K562 (cell line): Measurements from ENCODE around the gene ZFAND5. TPM values are rescaled to one million over a fixed set of nuclear protein-coding genes. Genes with fewer than 3 reads are reported as not detected.

Source experiments
- ATAC-seq: fragments of 200-7000 bp; cut with Tn5 transposase; 3 replicates; pipeline ENCODE4 v1.9.1; 2020; ENCODE audit warnings: moderate library complexity
- BruUV-seq: library from RNA; stranded (reverse); fragments of 400-500 nt; replicated peaks from 2 replicates; lab custom pipeline; 2021; lab: Mats Ljungman, UMichigan
- CTCF ChIA-PET: fragments of 300-600 bp; formaldehyde crosslinking; extraction: SDS; loops from one replicate; lab custom pipeline; 2021; ENCODE audit warnings: low intra/inter-chr PET ratio; lab: Yijun Ruan, JAX
- POLR2A ChIA-PET: fragments of 300-600, 350-650 bp; sonication (Branson Sonifier 250); formaldehyde crosslinking; extraction: SDS; loops from one replicate; lab custom pipeline; 2021; ENCODE audit warnings: antibody characterized with exemption, inconsistent platforms; lab: Yijun Ruan, JAX
- DNase-seq, 4 experiments: peaks; one replicate each; pipeline versions ENCODE4 v3.0.0 to v3.0.0-alpha.2; 2011 to 2018; ENCODE audit warnings: low spot score in 3 of 4, mixed read lengths in 3 of 4; ENCODE audit errors: extremely low read depth in 1 of 4
- FAIRE-seq: peaks from 2 replicates; lab custom pipeline; 2011; peaks lifted over from hg19 to GRCh38; lab: Jason Lieb, UNC
- H2AFZ ChIP-seq: 2 replicates; pipeline ENCODE4 v1.6.0; 2011; ENCODE audit warnings: low read depth, low read length, control low read depth, inconsistent platforms
- H3K27ac ChIP-seq: fragments of 200-600 bp; 3 replicates; pipeline ENCODE4 v1.8.0; 2011; ENCODE audit warnings: low read depth, mild to moderate bottlenecking, control low read depth, inconsistent platforms, low read length, moderate library complexity, mixed read lengths; ENCODE audit errors: extremely low read depth
- H3K27me3 ChIP-seq, 2 experiments: fragments of 300-600 bp in 1 of 2; 2 replicates in 1 of 2; 3 replicates in 1 of 2; pipeline versions ENCODE4 v1.6.0 to v1.8.0; 2011; ENCODE audit warnings: inconsistent platforms in 2 of 2, low read length in 2 of 2, mild to moderate bottlenecking in 1 of 2, mixed read lengths in 1 of 2, moderate library complexity in 1 of 2; ENCODE audit not compliant: control insufficient read depth in 2 of 2, insufficient read depth in 2 of 2
- H3K36me3 ChIP-seq: fragments of 300-600 bp; 3 replicates; pipeline ENCODE4 v1.8.0; 2011; ENCODE audit warnings: mild to moderate bottlenecking, low read length, inconsistent platforms; ENCODE audit not compliant: control insufficient read depth, insufficient read depth
- H3K4me1 ChIP-seq, 2 experiments: fragments of 200-600 bp in 1 of 2; replicated peaks in 1 of 2; 2 replicates in 1 of 2; 3 replicates in 1 of 2; pipeline versions ENCODE4 v1.5.1 to v1.8.0; 2011; ENCODE audit warnings: inconsistent platforms in 2 of 2, low read length in 2 of 2, mild to moderate bottlenecking in 1 of 2, mixed read lengths in 1 of 2, moderate library complexity in 1 of 2; ENCODE audit not compliant: control insufficient read depth in 2 of 2, insufficient read depth in 2 of 2
- H3K4me2 ChIP-seq: 2 replicates; pipeline ENCODE4 v1.6.1; 2011; ENCODE audit warnings: low read length, control low read depth, inconsistent platforms, mixed read lengths; ENCODE audit not compliant: insufficient read depth
- H3K4me3 ChIP-seq: fragments of 200-600 bp; sonication (generic), shearing (Covaris generic); 2 replicates; pipeline ENCODE4 v1.5.1; 2016; ENCODE audit warnings: control low read depth, inconsistent platforms
- H3K79me2 ChIP-seq: fragments of 200-600 bp; 3 replicates; pipeline ENCODE4 v1.8.0; 2011; ENCODE audit warnings: low read length, inconsistent platforms; ENCODE audit not compliant: control insufficient read depth, insufficient read depth
- H3K9ac ChIP-seq, 2 experiments: 2 replicates each; pipeline versions ENCODE4 v1.6.0 to v1.6.1; 2011; ENCODE audit warnings: low read depth in 2 of 2, low read length in 2 of 2, control low read depth in 1 of 2, inconsistent platforms in 1 of 2, mild to moderate bottlenecking in 1 of 2, mixed read lengths in 1 of 2; ENCODE audit not compliant: insufficient read depth in 1 of 2
- H3K9me1 ChIP-seq: one replicate; pipeline ENCODE4 v1.6.0; 2011; ENCODE audit warnings: inconsistent platforms, mild to moderate bottlenecking, low read length, moderate library complexity; ENCODE audit not compliant: control insufficient read depth, insufficient read depth
- H3K9me3 ChIP-seq: replicated peaks from 2 replicates; pipeline ENCODE4 v1.5.1; 2011; ENCODE audit warnings: low read depth, low read length, inconsistent platforms; ENCODE audit not compliant: control insufficient read depth, insufficient read depth
- H4K20me1 ChIP-seq: replicated peaks from 2 replicates; pipeline ENCODE4 v1.6.1; 2011; ENCODE audit warnings: low read length, inconsistent platforms, mixed read lengths; ENCODE audit not compliant: control insufficient read depth, insufficient read depth
- ASH1L ChIP-seq: fragments of 450-650 bp; IDR thresholded peaks from 2 replicates; pipeline ENCODE4 v1.6.1; 2018; ENCODE audit warnings: borderline replicate concordance, mild to moderate bottlenecking, low read depth; ENCODE audit not compliant: partially characterized antibody
- CAMTA2 ChIP-seq: fragments of 250-450 bp; sonication (Bioruptor Pico); conservative IDR thresholded peaks from 2 replicates; pipeline ENCODE4 v1.5.1; 2022
- CBFB ChIP-seq: sonication (generic); formaldehyde crosslinking; IDR thresholded peaks from 2 replicates; pipeline ENCODE4 v1.4.0; 2020; ENCODE audit warnings: mild to moderate bottlenecking, missing genetic modification reagents
- EWSR1 ChIP-seq: fragments of 450-650 bp; IDR thresholded peaks from 2 replicates; pipeline ENCODE4 v1.6.1; 2018; ENCODE audit warnings: borderline replicate concordance, mild to moderate bottlenecking, low read depth, moderate library complexity; ENCODE audit not compliant: partially characterized antibody
- NR1H2 ChIP-seq: sonication (generic); formaldehyde crosslinking; IDR thresholded peaks from 2 replicates; pipeline ENCODE4 v1.4.0; 2020; ENCODE audit warnings: mild to moderate bottlenecking, missing genetic modification reagents
- SP1 ChIP-seq: sonication (generic); formaldehyde crosslinking; IDR thresholded peaks from 2 replicates; pipeline ENCODE4 v1.8.1; 2022; ENCODE audit warnings: mild to moderate bottlenecking, missing genetic modification reagents
- SRSF3 ChIP-seq: fragments of 200-400 bp; formaldehyde crosslinking; IDR thresholded peaks from 2 replicates; pipeline ENCODE4 v1.6.1; 2016; ENCODE audit warnings: mild to moderate bottlenecking, low read length, moderate library complexity; ENCODE audit not compliant: insufficient read depth
- ZMIZ1 ChIP-seq, 2 experiments: fragments of 150-350 bp in 1 of 2; IDR thresholded peaks; 2 replicates each; pipeline ENCODE4 v1.6.1; 2012 to 2016; ENCODE audit warnings: low read depth in 2 of 2, low read length in 2 of 2, mild to moderate bottlenecking in 1 of 2, moderate library complexity in 1 of 2
- ZNF280B ChIP-seq: fragments of 250-450 bp; sonication (Bioruptor Pico); IDR thresholded peaks from 2 replicates; pipeline ENCODE4 v1.5.1; 2021; ENCODE audit warnings: mild to moderate bottlenecking
- ZNF699 ChIP-seq: fragments of 250-450 bp; sonication (Bioruptor Pico); IDR thresholded peaks from 2 replicates; pipeline ENCODE4 v1.8.0; 2021; ENCODE audit warnings: mild to moderate bottlenecking, moderate library complexity; ENCODE audit not compliant: insufficient replicate concordance
- WGBS: fragments of 100-300 bp; shearing (Covaris generic); methylation state at CpG from one replicate; pipeline ENCODE4 v1.1.6; 2016; ENCODE audit warnings: low coverage, mixed read lengths; ENCODE audit not compliant: insufficient coverage; ENCODE audit errors: missing lambda C conversion rate; 5-methylcytosine and 5-hydroxymethylcytosine counted together
- in situ Hi-C: fragments of 300-500 bp; cut with MboI; formaldehyde crosslinking; loops from 4 replicates; pipeline ENCODE4 v1.15.0; 2018; ENCODE audit warnings: inconsistent platforms, mixed read lengths
- intact Hi-C: fragments of 100-400 bp; cut with micrococcal nuclease; formaldehyde crosslinking; loops from 2 replicates; pipeline ENCODE4 v1.14.2; 2022
- polyA plus RNA-seq, 8 experiments: library from polyadenylated mRNA; depleted of rRNA in 4 of 8; stranded (reverse) in 5 of 8; unstranded in 3 of 8; fragments of >200 nt; fragmentation: Nextera tagmentation in 2 of 8; fragmentation: Illumina TruSeq in 1 of 8; extraction: Ambion mirVana in 2 of 8; extraction: Trizol in 1 of 8; gene quantifications; 2 replicates each; pipeline versions ENCODE4 v1.2.1 to v1.2.3, GENCODE V29; 2011 to 2014; ENCODE audit warnings: inconsistent platforms in 1 of 8, missing spikeins in 1 of 8
- total RNA-seq, 7 experiments: library from RNA; depleted of rRNA in 6 of 7; stranded (reverse); fragments of >200 nt in 6 of 7; fragmentation: Illumina TruSeq in 2 of 7; extraction: Trizol in 2 of 7; gene quantifications; 2 replicates each; pipeline versions ENCODE4 v1.2.1 to v1.2.3, GENCODE V29; 2011 to 2021; ENCODE audit warnings: low replicate concordance in 1 of 7
- TF ChIP-seq, protein P1 (sequence below): fragments of 450-650 bp; IDR thresholded peaks from 2 replicates; pipeline ENCODE4 v1.6.1; 2017; ENCODE audit warnings: antibody characterized with exemption, mild to moderate bottlenecking
- TF ChIP-seq, protein P2 (sequence below): sonication (generic); formaldehyde crosslinking; IDR thresholded peaks from 2 replicates; pipeline ENCODE4 v1.8.1; 2023; ENCODE audit warnings: mild to moderate bottlenecking, missing genetic modification reagents, moderate library complexity

The ZFAND5 gene
- total and polyA plus RNA-seq, 9 of the 15 experiments (the other 6 are each of a cell fraction or from before 2014, with no cell fraction given) = 12.7 to 64.2 (median 34.5) TPM

- Histone ChIP-seq H3K4me1 (no peaks in the 10 kb centered on the region; a peak in 2 of 5 replicates), H3K9ac (no peak overlapping the region), H2AFZ (no peak overlapping the region), H4K20me1 (no peaks in the 10 kb centered on the region), H3K79me2 (no peaks in the 10 kb centered on the region), H3K9me1 (no peaks in the 10 kb centered on the region), H3K36me3 (no peaks in the 10 kb centered on the region), H3K27me3 (no peaks in the 10 kb centered on the region), H3K4me3 (no peak overlapping the region), H3K27ac (no peak overlapping the region), H3K4me2 (no peak overlapping the region), H3K9me3 (no peaks in the 10 kb centered on the region)
- WGBS = 45% methylated on average over 3 of the region's 3 CpGs
- ATAC-seq (no peak), DNase-seq (no peak), FAIRE-seq (no peak)
- ChIA-PET POLR2A (no interaction called here), CTCF (no interaction called here)
- intact Hi-C loops = no loop called here
- BruUV-seq = no TSS peak
- in situ Hi-C loops = no loop called here
- TF ChIP-seq, protein P1, sequence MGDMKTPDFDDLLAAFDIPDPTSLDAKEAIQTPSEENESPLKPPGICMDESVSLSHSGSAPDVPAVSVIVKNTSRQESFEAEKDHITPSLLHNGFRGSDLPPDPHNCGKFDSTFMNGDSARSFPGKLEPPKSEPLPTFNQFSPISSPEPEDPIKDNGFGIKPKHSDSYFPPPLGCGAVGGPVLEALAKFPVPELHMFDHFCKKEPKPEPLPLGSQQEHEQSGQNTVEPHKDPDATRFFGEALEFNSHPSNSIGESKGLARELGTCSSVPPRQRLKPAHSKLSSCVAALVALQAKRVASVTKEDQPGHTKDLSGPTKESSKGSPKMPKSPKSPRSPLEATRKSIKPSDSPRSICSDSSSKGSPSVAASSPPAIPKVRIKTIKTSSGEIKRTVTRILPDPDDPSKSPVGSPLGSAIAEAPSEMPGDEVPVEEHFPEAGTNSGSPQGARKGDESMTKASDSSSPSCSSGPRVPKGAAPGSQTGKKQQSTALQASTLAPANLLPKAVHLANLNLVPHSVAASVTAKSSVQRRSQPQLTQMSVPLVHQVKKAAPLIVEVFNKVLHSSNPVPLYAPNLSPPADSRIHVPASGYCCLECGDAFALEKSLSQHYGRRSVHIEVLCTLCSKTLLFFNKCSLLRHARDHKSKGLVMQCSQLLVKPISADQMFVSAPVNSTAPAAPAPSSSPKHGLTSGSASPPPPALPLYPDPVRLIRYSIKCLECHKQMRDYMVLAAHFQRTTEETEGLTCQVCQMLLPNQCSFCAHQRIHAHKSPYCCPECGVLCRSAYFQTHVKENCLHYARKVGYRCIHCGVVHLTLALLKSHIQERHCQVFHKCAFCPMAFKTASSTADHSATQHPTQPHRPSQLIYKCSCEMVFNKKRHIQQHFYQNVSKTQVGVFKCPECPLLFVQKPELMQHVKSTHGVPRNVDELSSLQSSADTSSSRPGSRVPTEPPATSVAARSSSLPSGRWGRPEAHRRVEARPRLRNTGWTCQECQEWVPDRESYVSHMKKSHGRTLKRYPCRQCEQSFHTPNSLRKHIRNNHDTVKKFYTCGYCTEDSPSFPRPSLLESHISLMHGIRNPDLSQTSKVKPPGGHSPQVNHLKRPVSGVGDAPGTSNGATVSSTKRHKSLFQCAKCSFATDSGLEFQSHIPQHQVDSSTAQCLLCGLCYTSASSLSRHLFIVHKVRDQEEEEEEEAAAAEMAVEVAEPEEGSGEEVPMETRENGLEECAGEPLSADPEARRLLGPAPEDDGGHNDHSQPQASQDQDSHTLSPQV = no peak
- TF ChIP-seq, protein P2, sequence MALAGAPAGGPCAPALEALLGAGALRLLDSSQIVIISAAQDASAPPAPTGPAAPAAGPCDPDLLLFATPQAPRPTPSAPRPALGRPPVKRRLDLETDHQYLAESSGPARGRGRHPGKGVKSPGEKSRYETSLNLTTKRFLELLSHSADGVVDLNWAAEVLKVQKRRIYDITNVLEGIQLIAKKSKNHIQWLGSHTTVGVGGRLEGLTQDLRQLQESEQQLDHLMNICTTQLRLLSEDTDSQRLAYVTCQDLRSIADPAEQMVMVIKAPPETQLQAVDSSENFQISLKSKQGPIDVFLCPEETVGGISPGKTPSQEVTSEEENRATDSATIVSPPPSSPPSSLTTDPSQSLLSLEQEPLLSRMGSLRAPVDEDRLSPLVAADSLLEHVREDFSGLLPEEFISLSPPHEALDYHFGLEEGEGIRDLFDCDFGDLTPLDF (CRISPR knock-in tag) = no peak
- TF ChIP-seq CBFB (CRISPR knock-in tag) = no peak
- TF ChIP-seq ZNF699 (CRISPR knock-in tag) = no peak
- TF ChIP-seq ZNF280B = no peak
- no peak for TF ChIP-seq ASH1L
- no peak for TF ChIP-seq EWSR1
- TF ChIP-seq SP1 (CRISPR knock-in tag) = no peak
- no peak for TF ChIP-seq NR1H2 (CRISPR knock-in tag)
- no peak for TF ChIP-seq SRSF3
- TF ChIP-seq ZMIZ1 (IDR thresholded peaks at IDR 0.05; ENCODE audit: low read depth in 2 of 2, low read length in 2 of 2) = no peak
- TF ChIP-seq CAMTA2 (CRISPR knock-in tag) = no peak
Measured at GRCh38 chr9:72305707-72306106, 59.3 kb downstream of the ZFAND5 start.
